GM23338 (cell line): ENCODE results near the gene SMIM7.

Experiments
- CTCF ChIP-seq, 2 experiments: fragments of 200-600 bp in 1 of 2; sonication (generic) in 1 of 2; conservative IDR thresholded peaks; 2 replicates each; pipeline versions ENCODE4 v1.5.1 to v1.6.1; 2016 to 2017; ENCODE audit warnings: antibody characterized with exemption in 2 of 2, low read depth in 2 of 2, mild to moderate bottlenecking in 2 of 2, moderate library complexity in 1 of 2
- EZH2 ChIP-seq: fragments of 200-600 bp; sonication (generic); IDR thresholded peaks from one replicate; pipeline ENCODE4 v1.8.0; 2017; ENCODE audit warnings: antibody characterized with exemption, mild to moderate bottlenecking, low read depth; ENCODE audit not compliant: unreplicated experiment
- EZH2phosphoT487 ChIP-seq: fragments of 200-600 bp; sonication (generic); IDR thresholded peaks from one replicate; pipeline ENCODE4 v1.8.1; 2018; ENCODE audit warnings: antibody characterized with exemption; ENCODE audit not compliant: unreplicated experiment
- NANOG ChIP-seq: IDR thresholded peaks from 2 replicates; pipeline ENCODE4 v1.6.1; 2016; ENCODE audit warnings: antibody characterized with exemption, borderline replicate concordance
- POLR2AphosphoS5 ChIP-seq: IDR thresholded peaks from 2 replicates; pipeline ENCODE4 v1.6.1; 2016; ENCODE audit warnings: antibody characterized with exemption, low read depth
- STAT1 ChIP-seq: IDR thresholded peaks from one replicate; pipeline ENCODE4 v1.6.1; 2016; ENCODE audit warnings: antibody characterized with exemption; ENCODE audit not compliant: unreplicated experiment
- TF ChIP-seq, protein P1 (sequence below): IDR thresholded peaks from one replicate; pipeline ENCODE4 v1.6.1; 2018; ENCODE audit warnings: antibody characterized with exemption; ENCODE audit not compliant: unreplicated experiment

- TF ChIP-seq CTCF (conservative IDR thresholded peaks at IDR 0.05; ENCODE audit: low read depth in 2 of 2) (no peak), POLR2AphosphoS5 (no peak), EZH2 (no peak), EZH2phosphoT487 (no peak), NANOG (no peak), STAT1 (no peak)
- TF ChIP-seq, protein P1, sequence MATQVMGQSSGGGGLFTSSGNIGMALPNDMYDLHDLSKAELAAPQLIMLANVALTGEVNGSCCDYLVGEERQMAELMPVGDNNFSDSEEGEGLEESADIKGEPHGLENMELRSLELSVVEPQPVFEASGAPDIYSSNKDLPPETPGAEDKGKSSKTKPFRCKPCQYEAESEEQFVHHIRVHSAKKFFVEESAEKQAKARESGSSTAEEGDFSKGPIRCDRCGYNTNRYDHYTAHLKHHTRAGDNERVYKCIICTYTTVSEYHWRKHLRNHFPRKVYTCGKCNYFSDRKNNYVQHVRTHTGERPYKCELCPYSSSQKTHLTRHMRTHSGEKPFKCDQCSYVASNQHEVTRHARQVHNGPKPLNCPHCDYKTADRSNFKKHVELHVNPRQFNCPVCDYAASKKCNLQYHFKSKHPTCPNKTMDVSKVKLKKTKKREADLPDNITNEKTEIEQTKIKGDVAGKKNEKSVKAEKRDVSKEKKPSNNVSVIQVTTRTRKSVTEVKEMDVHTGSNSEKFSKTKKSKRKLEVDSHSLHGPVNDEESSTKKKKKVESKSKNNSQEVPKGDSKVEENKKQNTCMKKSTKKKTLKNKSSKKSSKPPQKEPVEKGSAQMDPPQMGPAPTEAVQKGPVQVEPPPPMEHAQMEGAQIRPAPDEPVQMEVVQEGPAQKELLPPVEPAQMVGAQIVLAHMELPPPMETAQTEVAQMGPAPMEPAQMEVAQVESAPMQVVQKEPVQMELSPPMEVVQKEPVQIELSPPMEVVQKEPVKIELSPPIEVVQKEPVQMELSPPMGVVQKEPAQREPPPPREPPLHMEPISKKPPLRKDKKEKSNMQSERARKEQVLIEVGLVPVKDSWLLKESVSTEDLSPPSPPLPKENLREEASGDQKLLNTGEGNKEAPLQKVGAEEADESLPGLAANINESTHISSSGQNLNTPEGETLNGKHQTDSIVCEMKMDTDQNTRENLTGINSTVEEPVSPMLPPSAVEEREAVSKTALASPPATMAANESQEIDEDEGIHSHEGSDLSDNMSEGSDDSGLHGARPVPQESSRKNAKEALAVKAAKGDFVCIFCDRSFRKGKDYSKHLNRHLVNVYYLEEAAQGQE, result no peak
These were observed 5.8 kb downstream of the SMIM7 start for GRCh38 chr19:16654140-16654539.
